GM23338 (cell line): ENCODE data around the gene ZNF77. TPM values are rescaled to one million over a fixed set of nuclear protein-coding genes. Genes with fewer than 3 reads are reported as not detected.
"Not testable (repeated sequence)": the region's sequence is repeated elsewhere in the genome, so short reads cannot be mapped to it uniquely, and the experiment has no call there.

Source experiments
- ATAC-seq: fragments of 200-7000 bp; cut with Tn5 transposase; 3 replicates; pipeline ENCODE4 v1.9.1; 2020
- DNase-seq: peaks from one replicate; pipeline ENCODE4 v3.0.0-alpha.2; 2015; ENCODE audit warnings: low spot score
- H2AFZ ChIP-seq: fragments of 200-600 bp; sonication (generic); 2 replicates; pipeline ENCODE4 v1.8.0; 2016; ENCODE audit warnings: antibody characterized with exemption, mild to moderate bottlenecking, moderate library complexity
- H3F3A ChIP-seq: fragments of 200-600 bp; sonication (generic); replicated peaks from 2 replicates; pipeline ENCODE4 v1.8.0; 2017; ENCODE audit warnings: antibody characterized with exemption, mixed run types, low read depth
- H3K27ac ChIP-seq: fragments of 200-600 bp; sonication (generic); 2 replicates; pipeline ENCODE4 v1.6.1; 2016; ENCODE audit warnings: low read depth
- H3K27me3 ChIP-seq: fragments of 200-600 bp; sonication (generic); 2 replicates; pipeline ENCODE4 v1.8.0; 2016; ENCODE audit warnings: mild to moderate bottlenecking, mixed run types, moderate library complexity; ENCODE audit not compliant: insufficient read depth
- H3K36me3 ChIP-seq: fragments of 200-600 bp; sonication (generic); 2 replicates; pipeline ENCODE4 v1.8.0; 2016; ENCODE audit warnings: mild to moderate bottlenecking; ENCODE audit not compliant: insufficient read depth
- H3K4me1 ChIP-seq: fragments of 200-600 bp; sonication (generic); 2 replicates; pipeline ENCODE4 v1.8.0; 2016; ENCODE audit warnings: mild to moderate bottlenecking, moderate library complexity; ENCODE audit not compliant: insufficient read depth
- H3K4me2 ChIP-seq: fragments of 200-600 bp; sonication (generic); 2 replicates; pipeline ENCODE4 v1.7.1; 2017; ENCODE audit warnings: mixed run types
- H3K4me3 ChIP-seq: fragments of 200-600 bp; sonication (generic); 2 replicates; pipeline ENCODE4 v1.6.1; 2016; ENCODE audit warnings: mixed run types
- H3K79me2 ChIP-seq: fragments of 200-600 bp; sonication (generic); replicated peaks from 2 replicates; pipeline ENCODE4 v1.8.0; 2017; ENCODE audit warnings: mild to moderate bottlenecking; ENCODE audit not compliant: insufficient read depth
- H3K9me2 ChIP-seq: fragments of 200-600 bp; sonication (generic); 2 replicates; pipeline ENCODE4 v1.8.0; 2017; ENCODE audit not compliant: insufficient read depth
- H4K20me1 ChIP-seq: fragments of 200-600 bp; sonication (generic); replicated peaks from 2 replicates; pipeline ENCODE4 v1.8.0; 2017; ENCODE audit warnings: mild to moderate bottlenecking; ENCODE audit not compliant: insufficient read depth
- H3K27ac Mint-ChIP-seq: 2 replicates; pipeline ENCODE4 v1.8.0; 2020; ENCODE audit warnings: inconsistent platforms, mild to moderate bottlenecking, moderate library complexity, mixed read lengths
- H3K27me3 Mint-ChIP-seq: 3 replicates; pipeline ENCODE4 v1.8.0; 2022; ENCODE audit warnings: low read depth, mild to moderate bottlenecking, moderate library complexity, mixed read lengths, inconsistent platforms; ENCODE audit not compliant: insufficient read depth, poor library complexity
- H3K36me3 Mint-ChIP-seq: 3 replicates; pipeline ENCODE4 v1.8.0; 2021; ENCODE audit warnings: low read depth, mild to moderate bottlenecking, inconsistent platforms, moderate library complexity, mixed read lengths
- H3K4me1 Mint-ChIP-seq: 3 replicates; pipeline ENCODE4 v1.8.0; 2020; ENCODE audit warnings: mild to moderate bottlenecking, inconsistent platforms, mixed read lengths
- H3K4me3 Mint-ChIP-seq: 3 replicates; pipeline ENCODE4 v1.8.0; 2021; ENCODE audit warnings: moderate library complexity, mild to moderate bottlenecking, inconsistent platforms, mixed read lengths
- H3K9me3 Mint-ChIP-seq: 3 replicates; pipeline ENCODE4 v1.8.0; 2020; ENCODE audit warnings: moderate library complexity, mild to moderate bottlenecking, inconsistent platforms, mixed read lengths
- CREB1 ChIP-seq: fragments of 250-450 bp; sonication (Bioruptor Pico); IDR thresholded peaks from 2 replicates; pipeline ENCODE4 v1.5.0; 2020; ENCODE audit warnings: low read depth, mild to moderate bottlenecking, moderate library complexity
- ETS1 ChIP-seq: IDR thresholded peaks from 2 replicates; pipeline ENCODE4 v1.6.1; 2016; ENCODE audit warnings: antibody characterized with exemption
- NANOG ChIP-seq: IDR thresholded peaks from 2 replicates; pipeline ENCODE4 v1.6.1; 2016; ENCODE audit warnings: antibody characterized with exemption, borderline replicate concordance
- REST ChIP-seq: IDR thresholded peaks from one replicate; pipeline ENCODE4 v1.6.1; 2018; ENCODE audit warnings: antibody characterized with exemption; ENCODE audit not compliant: unreplicated experiment
- STAT1 ChIP-seq: IDR thresholded peaks from one replicate; pipeline ENCODE4 v1.6.1; 2016; ENCODE audit warnings: antibody characterized with exemption; ENCODE audit not compliant: unreplicated experiment
- ZNF331 ChIP-seq: fragments of 250-450 bp; sonication (Bioruptor Pico); IDR thresholded peaks from 2 replicates; pipeline ENCODE4 v1.5.0; 2020; ENCODE audit warnings: low read depth, mild to moderate bottlenecking, moderate library complexity
- polyA plus RNA-seq: library from polyadenylated mRNA; unstranded; fragments of >200 nt; fragmentation: Nextera tagmentation; extraction: Ambion mirVana; gene quantifications from 2 replicates; pipeline ENCODE4 v1.2.1, GENCODE V29; 2016
- total RNA-seq: library from RNA; depleted of rRNA; stranded (reverse); fragments of >200 nt; shearing (Covaris generic); gene quantifications from 2 replicates; pipeline ENCODE4 v1.2.3, GENCODE V29; 2014

Gene ZNF77
- total and polyA plus RNA-seq, 2 experiments from 2014 or later, result 3.3 to 4.5 TPM

- not testable (repeated sequence) for H4K20me1 ChIP-seq, H3K4me3 ChIP-seq, H3K27ac ChIP-seq, H3K4me2 ChIP-seq, H3K36me3 Mint-ChIP-seq, H3K9me2 ChIP-seq, H3F3A ChIP-seq, H3K4me3 Mint-ChIP-seq, H3K4me1 ChIP-seq, H2AFZ ChIP-seq, H3K79me2 ChIP-seq, H3K9me3 Mint-ChIP-seq, H3K27ac Mint-ChIP-seq, ATAC-seq, DNase-seq, H3K4me1 Mint-ChIP-seq, H3K36me3 ChIP-seq, H3K27me3 Mint-ChIP-seq, H3K27me3 ChIP-seq
Observed at GRCh38 chr19:2963631-2964030, 18.9 kb upstream of the ZNF77 start.

- Histone ChIP-seq H3K9me2 (no peaks in the 10 kb centered on the region), H3K27ac (no peak overlapping the region), H3K4me2 (no peak overlapping the region), H3K4me1 (no peaks in the 10 kb centered on the region), H2AFZ (no peak overlapping the region), H3F3A (no peaks in the 10 kb centered on the region), H3K27me3 (no peaks in the 10 kb centered on the region), H3K36me3 (no peaks in the 10 kb centered on the region), H3K4me3 (no peak overlapping the region), H3K79me2 (no peaks in the 10 kb centered on the region), H4K20me1 (no peaks in the 10 kb centered on the region)
- DNase-seq (no peak), ATAC-seq (no peak)
- H3K27me3 Mint-ChIP-seq, result peaks cover 9% of the 10 kb centered on the region
- no peak for TF ChIP-seq ZNF331 (CRISPR knock-in tag)
- no peak for TF ChIP-seq CREB1 (CRISPR knock-in tag)
- TF ChIP-seq ETS1, result no peak
- H3K4me3 Mint-ChIP-seq, result no peak overlapping the region
- H3K36me3 Mint-ChIP-seq, result no peaks in the 10 kb centered on the region
- H3K27ac Mint-ChIP-seq, result no peak overlapping the region
- no peaks in the 10 kb centered on the region for H3K4me1 Mint-ChIP-seq
- no peaks in the 10 kb centered on the region; the same call in 1 of the 3 replicates for H3K9me3 Mint-ChIP-seq
Observed at GRCh38 chr19:2963122-2963521, 18.4 kb upstream of the ZNF77 start.

- Histone ChIP-seq H3F3A (no peaks in the 10 kb centered on the region), H3K4me1 (no peaks in the 10 kb centered on the region), H4K20me1 (no peaks in the 10 kb centered on the region), H3K9me2 (no peaks in the 10 kb centered on the region), H3K79me2 (no peaks in the 10 kb centered on the region), H3K27ac (no peak overlapping the region), H3K4me2 (no peak overlapping the region), H3K36me3 (no peaks in the 10 kb centered on the region), H2AFZ (no peak overlapping the region), H3K4me3 (no peak overlapping the region), H3K27me3 (no peaks in the 10 kb centered on the region)
- peak; percentile 96 for DNase-seq
- Mint-ChIP-seq H3K36me3 (no peaks in the 10 kb centered on the region), H3K27ac (peak overlapping the region; percentile 83; the same call in 1 of the 2 replicates), H3K9me3 (no peaks in the 10 kb centered on the region; the same call in 1 of the 3 replicates), H3K4me3 (no peak overlapping the region; the same call in 2 of the 3 replicates), H3K27me3 (peaks cover 12% of the 10 kb centered on the region), H3K4me1 (no peaks in the 10 kb centered on the region)
- peak; percentile 96 for ATAC-seq
- TF ChIP-seq NANOG (0 out of 2 replicates have a peak, but pooled peaks have one; percentile 13), STAT1 (no peak), ETS1 (no peak), REST (no peak)
Observed at GRCh38 chr19:2962018-2962670, 17.4 kb upstream of the ZNF77 start.
